Measurements from ENCODE around the gene STAM2. TPM values are rescaled to one million over a fixed set of nuclear protein-coding genes. Genes with fewer than 3 reads are reported as not detected.
A peak's percentile ranks its signal among the peaks of the same experiment; 100 is the strongest.
"Not testable (repeated sequence)": the region's sequence is repeated elsewhere in the genome, so short reads cannot be mapped to it uniquely, and the experiment has no call there.

STAM2 gene
- total RNA-seq, 1 donor from 2014 or later, result 42.5 TPM

- Histone ChIP-seq H3K4me3 (peak overlapping the region; percentile 87), H3K27me3 (no peaks in the 10 kb centered on the region), H3K4me1 (peaks cover 42% of the 10 kb centered on the region), H3K9me3 (no peaks in the 10 kb centered on the region), H3K36me3 (no peaks in the 10 kb centered on the region), H3K27ac (peak overlapping the region; percentile 99)
- ATAC-seq (peak; percentile 1), DNase-seq (no peak)
- peak; percentile 23 for TF ChIP-seq CTCF (IDR thresholded peaks at IDR 0.05)
- intact Hi-C loops (cut with DNase I), result no loop called here
Measured at GRCh38 chr2:152175012-152175367, 573 bp downstream of the STAM2 start.

GRCh38 chr2:152174574-152174973 is 989 bp downstream of the STAM2 start:
- H3K27me3 ChIP-seq, result no peaks in the 10 kb centered on the region
- peak overlapping the region; percentile 99 for H3K27ac ChIP-seq
- peaks cover 44% of the 10 kb centered on the region for H3K4me1 ChIP-seq
- ATAC-seq (no peak), DNase-seq (no peak)
- no peak for TF ChIP-seq CTCF (IDR thresholded peaks at IDR 0.05)
- no peaks in the 10 kb centered on the region for H3K9me3 ChIP-seq
- intact Hi-C loops (cut with DNase I), result no loop called here
- H3K4me3 ChIP-seq, result peak overlapping the region; percentile 87
- no peaks in the 10 kb centered on the region for H3K36me3 ChIP-seq

- DNase-seq (no peak), ATAC-seq (no peak)
- TF ChIP-seq CTCF (IDR thresholded peaks at IDR 0.05), result no peak
- intact Hi-C loops (cut with DNase I), result no loop called here
- Histone ChIP-seq H3K27me3 (no peaks in the 10 kb centered on the region), H3K36me3 (no peaks in the 10 kb centered on the region), H3K4me3 (peak overlapping the region; percentile 87), H3K4me1 (peaks cover 52% of the 10 kb centered on the region), H3K27ac (peak overlapping the region; percentile 28), H3K9me3 (no peaks in the 10 kb centered on the region)
Measured at GRCh38 chr2:152173831-152174230, 1.7 kb downstream of the STAM2 start.

- peaks cover 63% of the 10 kb centered on the region for H3K4me1 ChIP-seq
- H3K36me3 ChIP-seq; ATAC-seq; DNase-seq; H3K9me3 ChIP-seq; H3K27me3 ChIP-seq; intact Hi-C loops (cut with DNase I); H3K4me3 ChIP-seq: not testable (repeated sequence)
- peak overlapping the region; percentile 38 for H3K27ac ChIP-seq
Measured at GRCh38 chr2:152172201-152172785, 3.3 kb downstream of the STAM2 start.

GRCh38 chr2:152171718-152172117 is 3.8 kb downstream of the STAM2 start:
- Histone ChIP-seq H3K36me3 (no peaks in the 10 kb centered on the region), H3K9me3 (no peaks in the 10 kb centered on the region), H3K27me3 (no peaks in the 10 kb centered on the region), H3K27ac (peak overlapping the region; percentile 38), H3K4me1 (peaks cover 69% of the 10 kb centered on the region), H3K4me3 (no peak overlapping the region)
- no peak for TF ChIP-seq CTCF (IDR thresholded peaks at IDR 0.05)
- no peak for DNase-seq
- no peak for ATAC-seq
- intact Hi-C loops (cut with DNase I), result no loop called here

- ATAC-seq; H3K36me3 ChIP-seq; H3K4me3 ChIP-seq; H3K27me3 ChIP-seq; intact Hi-C loops (cut with DNase I); DNase-seq; H3K9me3 ChIP-seq: not testable (repeated sequence)
- peak overlapping the region; percentile 48 for H3K27ac ChIP-seq
- peaks cover 71% of the 10 kb centered on the region for H3K4me1 ChIP-seq
Measured at GRCh38 chr2:152169158-152169557, 6.4 kb downstream of the STAM2 start.

- DNase-seq; H3K4me3 ChIP-seq; H3K9me3 ChIP-seq; H3K36me3 ChIP-seq; ATAC-seq; H3K27me3 ChIP-seq; intact Hi-C loops (cut with DNase I): not testable (repeated sequence)
- Histone ChIP-seq H3K27ac (peak overlapping the region; percentile 70), H3K4me1 (peaks cover 56% of the 10 kb centered on the region)
Measured at GRCh38 chr2:152167470-152167869, 8.1 kb downstream of the STAM2 start.

All from upper lobe of right lung (tissue), 1 donor.